Activated T-cell treated with anti-CD3 and anti-CD28 coated beads for 48 hours (primary cell): ENCODE measurements around the gene DLK1.

ENCODE experiments used
- DNase-seq: peaks from one replicate; pipeline ENCODE4 v3.0.0-alpha.2; 2020; ENCODE audit warnings: low read depth

The DLK1 gene

GRCh38 chr14:100777818-100778525 is 51.3 kb downstream of the DLK1 start:
- no peak for DNase-seq

- DNase-seq, result no peak
Observed at GRCh38 chr14:100778526-100778882, 51.8 kb downstream of the DLK1 start.

GRCh38 chr14:100778951-100779690 is 52.4 kb downstream of the DLK1 start:
- DNase-seq, result no peak

- no peak for DNase-seq
Observed at GRCh38 chr14:100779691-100780080, 53.0 kb downstream of the DLK1 start.

GRCh38 chr14:100780246-100780645 is 53.6 kb downstream of the DLK1 start:
- no peak for DNase-seq

DNA sequence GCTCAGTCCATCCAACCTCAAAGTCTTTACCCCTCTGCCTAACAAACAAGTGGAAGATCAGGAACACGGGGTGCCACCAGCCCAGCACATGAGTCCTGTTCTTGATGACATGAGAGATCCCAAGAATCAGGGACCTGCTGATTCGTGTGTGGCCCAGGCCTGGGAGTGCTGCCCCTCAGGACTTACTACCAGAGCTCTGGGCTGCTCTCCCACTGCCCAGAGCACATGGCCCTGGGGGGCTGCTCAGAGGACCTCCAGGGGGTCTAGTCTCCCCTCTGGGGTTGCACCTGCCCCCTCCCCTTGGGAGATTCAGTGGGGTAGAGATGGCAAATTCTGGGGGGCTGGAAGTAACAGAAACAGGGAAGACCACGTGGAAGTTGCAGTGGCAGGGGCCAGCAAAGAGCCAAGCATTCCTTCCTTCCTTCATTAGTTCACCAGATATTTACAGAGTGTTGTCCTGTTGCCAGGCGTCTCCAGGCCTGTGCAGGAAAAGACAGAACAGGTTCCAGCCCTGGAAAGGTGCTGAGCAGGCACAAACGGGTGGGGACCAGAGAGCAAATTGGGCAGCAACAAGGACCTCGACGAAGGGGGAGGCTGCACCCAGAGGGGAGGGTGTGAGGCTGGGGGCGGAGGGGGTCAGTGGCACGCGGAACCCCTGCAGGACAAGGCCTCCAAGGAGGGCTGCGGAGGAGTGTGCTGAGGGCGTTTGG is 54.1 kb downstream of the DLK1 start:
- no peak for DNase-seq

- DNase-seq, result no peak
Observed at GRCh38 chr14:100781952-100782351, 55.3 kb downstream of the DLK1 start.

- DNase-seq, result no peak
Observed at GRCh38 chr14:100782516-100783320, 56.0 kb downstream of the DLK1 start.

DNA sequence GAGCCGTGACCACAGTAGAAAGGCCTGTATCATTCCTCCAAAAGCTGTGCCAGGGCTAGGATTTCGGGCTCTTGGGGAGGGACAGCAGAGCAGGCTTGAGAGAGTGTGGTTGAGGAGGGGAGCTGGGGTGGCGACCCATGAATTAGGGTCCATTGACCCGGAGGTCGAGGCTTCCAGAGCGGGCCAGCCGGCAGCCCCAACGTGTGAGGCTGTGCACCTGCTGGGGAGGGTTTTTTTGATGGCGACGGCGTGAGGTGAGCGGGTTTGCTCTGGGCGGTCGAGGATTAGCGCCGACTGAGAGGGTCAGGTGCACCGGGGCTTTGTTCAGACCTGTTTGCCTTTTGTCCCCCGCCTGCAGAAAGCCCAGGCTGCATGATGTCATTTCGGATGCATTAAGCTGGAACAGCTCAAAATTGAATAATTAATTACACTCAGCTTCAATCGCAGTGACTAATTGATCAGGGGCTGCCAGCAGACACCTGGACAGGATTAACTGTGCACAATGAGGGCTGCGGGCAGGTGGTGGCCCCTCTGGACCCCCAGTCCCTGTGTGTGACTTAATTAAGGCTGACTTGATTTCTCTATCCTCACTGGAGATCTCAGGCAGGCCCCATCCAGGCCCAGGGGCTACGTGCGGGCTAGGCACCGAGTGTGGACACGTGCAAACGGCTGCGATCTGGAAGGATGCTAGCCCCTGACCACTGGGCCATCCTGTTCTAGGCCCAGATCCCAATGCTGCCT is 57.1 kb downstream of the DLK1 start:
- no peak for DNase-seq

DNA sequence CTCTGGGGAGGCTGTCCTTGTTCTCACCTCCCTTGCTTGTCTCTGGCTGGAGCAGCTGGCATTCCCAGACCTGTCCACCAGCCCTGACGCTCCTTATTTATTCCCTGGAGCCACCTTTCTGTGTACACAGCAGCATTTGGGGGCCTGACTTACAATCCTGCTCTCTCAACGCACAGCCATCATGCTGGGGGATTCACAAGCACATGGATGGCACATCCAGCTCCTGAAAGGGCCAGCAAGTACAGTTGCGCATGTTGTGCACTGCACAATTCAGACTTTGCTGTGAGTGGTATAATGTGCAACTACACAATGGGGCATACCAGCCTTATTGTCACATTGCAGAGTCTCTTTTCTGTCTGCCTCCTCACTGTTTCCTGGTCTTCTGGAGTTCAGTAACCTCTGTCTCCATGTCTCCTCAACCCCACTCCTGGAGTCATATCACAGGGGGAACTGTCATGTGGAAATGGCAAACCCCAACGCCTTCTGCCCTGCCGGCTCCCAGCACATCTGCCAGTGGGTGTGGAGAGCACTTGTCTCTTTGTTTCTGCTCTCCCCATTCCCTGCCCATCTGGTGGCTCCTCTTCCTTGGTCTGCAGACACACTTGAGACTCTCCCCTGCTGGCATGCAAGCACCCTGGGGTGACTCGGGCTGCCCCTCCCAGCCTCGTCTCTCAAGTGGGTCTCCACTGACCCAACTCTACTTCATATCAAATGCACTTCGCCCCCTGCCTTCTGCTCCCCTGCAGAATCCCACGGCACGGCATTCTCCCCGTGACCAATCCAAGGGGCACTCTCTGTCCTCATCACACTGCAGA is 58.0 kb downstream of the DLK1 start:
- DNase-seq, result no peak

DNA sequence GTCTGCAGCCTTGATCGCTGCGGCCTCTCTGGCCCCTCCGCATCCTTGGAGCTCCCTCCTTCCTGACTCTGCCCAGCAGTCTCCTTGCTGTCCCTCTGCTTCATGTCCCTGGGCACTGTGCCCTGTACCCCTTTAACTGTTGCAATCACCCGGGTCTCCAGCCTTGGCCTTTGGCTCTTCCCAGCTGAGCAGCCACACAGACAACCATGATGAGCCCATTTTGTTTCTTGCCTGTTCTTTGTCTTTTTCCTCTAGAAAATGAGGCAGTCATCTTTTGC is 58.6 kb downstream of the DLK1 start:
- no peak for DNase-seq

DNA sequence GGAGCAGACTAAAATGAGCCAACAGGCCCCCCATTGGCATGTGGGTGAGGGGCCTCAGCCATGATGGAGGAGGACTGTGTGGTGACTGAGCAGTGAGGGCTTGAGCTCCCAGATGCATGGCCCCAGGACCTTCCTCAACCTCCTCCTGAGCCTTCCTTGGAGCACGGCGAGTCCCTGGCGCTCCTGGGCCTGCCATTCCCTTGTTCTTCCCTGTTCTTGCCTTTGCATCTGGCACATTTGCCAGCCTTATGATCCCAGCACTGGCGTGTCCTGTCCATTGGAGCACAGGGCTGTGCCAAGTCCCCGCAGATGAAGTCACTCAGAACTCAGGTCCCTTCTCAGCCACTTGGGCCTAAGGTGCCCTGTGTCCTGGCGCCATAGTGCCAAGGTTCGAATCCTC is 58.9 kb downstream of the DLK1 start:
- no peak for DNase-seq

DNA sequence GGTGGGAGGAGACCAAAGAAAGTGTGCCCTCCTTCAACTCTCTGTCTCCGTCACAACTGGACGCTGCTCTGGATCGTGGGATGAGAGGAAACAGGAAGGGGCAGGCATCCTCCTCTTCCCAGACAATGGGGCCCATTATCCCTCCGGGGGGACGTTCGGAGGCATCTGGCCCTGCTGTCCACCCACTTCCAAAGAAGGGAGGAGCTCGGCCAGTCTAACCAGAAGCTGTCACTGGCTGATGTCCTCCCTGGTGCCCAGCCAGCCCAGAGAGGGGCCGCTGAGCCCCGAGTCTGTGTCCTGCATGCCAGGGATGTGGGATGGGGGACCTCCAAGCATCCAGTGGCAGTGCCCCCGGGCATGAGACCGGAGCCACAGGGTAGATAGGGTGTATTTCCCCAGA is 59.4 kb downstream of the DLK1 start:
- DNase-seq, result no peak

DNA sequence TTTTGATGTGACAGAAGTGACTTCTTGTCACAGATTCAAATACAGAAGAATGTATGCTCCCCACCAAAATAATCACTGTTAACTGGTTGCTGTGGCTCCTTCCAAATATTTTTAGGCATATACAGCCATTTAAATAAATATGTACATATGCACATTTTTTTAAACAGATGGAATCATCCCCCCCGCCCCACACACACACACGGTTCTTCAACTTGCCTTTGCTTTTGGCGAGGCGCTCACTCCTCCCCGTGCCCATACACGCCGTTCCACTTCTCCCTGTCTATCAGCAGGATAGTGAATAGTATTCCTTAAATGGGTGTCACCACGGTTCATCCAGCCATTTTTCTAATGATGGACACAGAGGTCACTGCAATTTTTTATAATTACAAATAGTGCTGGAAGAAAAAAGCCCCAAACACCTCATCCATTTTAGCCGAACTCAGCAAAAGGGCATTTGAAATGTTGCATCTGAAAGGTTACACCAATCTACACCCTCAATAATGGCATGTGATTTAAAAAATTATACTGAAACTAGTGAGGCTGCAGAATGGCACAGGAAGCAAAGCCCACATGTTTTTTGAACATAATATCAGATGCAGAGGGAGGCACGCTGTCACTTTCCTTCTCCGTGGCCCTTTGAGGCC is 60.0 kb downstream of the DLK1 start:
- DNase-seq, result no peak

GRCh38 chr14:100787659-100788058 is 61.0 kb downstream of the DLK1 start:
- no peak for DNase-seq
